ENCODE data around the gene ZNRF1.

The ZNRF1 gene

DNA sequence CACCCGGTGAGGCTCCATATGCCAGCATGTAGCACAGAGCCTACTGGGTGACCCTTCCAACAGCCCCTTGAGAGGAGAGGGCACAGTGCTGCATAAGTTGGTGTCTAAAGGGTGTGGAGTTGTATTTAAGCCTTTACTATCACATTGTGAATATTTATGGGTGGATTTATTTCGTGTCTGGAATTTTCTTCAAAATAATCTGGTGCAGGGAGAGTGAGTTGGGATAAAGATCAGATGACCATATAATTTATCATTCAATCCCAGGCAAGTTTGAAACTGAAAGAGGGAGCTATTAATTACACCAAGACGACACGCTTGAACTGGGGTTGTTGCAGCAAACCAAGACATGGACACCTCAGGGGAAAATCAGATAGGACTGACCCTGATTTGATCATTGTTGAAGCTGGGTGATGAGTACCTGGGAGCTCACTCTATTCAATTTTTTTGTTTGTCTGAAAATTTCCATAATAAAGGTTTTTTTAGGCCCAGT is 75.5 kb downstream of the ZNRF1 start:
- Mint-ChIP-seq H3K27me3 (peaks cover 6 to 8% of the 10 kb centered on the region in 2 donors), H3K36me3 (ENCODE audit: insufficient read depth) (peaks cover 3% of the 10 kb centered on the region), H3K9me3 (no peaks in the 10 kb centered on the region), H3K4me1 (ENCODE audit: low read depth in 2 of 2) (peaks cover 16 to 17% of the 10 kb centered on the region in 2 donors), H3K4me3 (peak overlapping the region; percentile 10 to 34), H3K27ac (peak overlapping the region in 1 of 2 donors; percentile 30)
- no peak for ATAC-seq (replicated peaks)
- no peak for DNase-seq

DNA sequence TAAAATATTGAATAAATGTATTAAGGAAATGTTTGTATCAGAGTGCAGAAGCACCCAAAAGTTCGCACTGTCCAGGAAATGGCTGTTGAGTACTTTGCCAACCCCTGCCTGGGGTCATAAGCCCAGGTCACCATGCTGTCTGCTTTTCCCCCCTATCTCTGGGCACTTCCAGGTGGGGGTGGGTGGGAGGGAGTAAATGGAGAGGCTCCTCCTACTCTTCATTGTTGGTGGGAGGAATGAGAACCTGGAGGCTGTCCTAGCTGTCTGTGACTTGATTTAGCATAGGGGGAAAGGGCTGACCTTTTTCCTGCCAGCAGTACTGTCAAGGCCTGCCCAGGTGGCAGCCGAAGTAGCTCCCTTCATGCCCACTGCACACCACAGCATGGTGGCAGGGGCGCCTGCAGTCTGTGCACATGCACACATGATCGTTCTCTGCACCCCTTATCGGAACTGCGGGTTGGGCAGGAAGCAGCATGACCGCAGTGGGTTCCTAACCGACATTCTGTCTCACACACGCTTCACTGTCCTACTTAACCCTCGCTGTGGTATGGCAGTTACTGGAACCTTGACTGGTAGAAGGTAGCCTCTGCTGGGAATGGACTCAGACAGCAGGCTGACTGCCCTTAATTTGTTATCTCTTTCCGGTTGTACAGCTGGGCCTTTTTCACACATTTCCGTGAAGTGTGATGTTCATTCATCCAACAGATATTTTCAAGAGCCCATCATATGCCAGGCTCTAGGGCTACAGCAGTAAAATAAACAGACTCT is 76.3 kb downstream of the ZNRF1 start:
- Mint-ChIP-seq H3K27me3 (peaks cover 6 to 8% of the 10 kb centered on the region in 2 donors), H3K27ac (peak overlapping the region; percentile 80 to 89), H3K4me3 (peak overlapping the region; percentile 75 to 79), H3K4me1 (ENCODE audit: low read depth in 2 of 2) (peaks cover 16 to 17% of the 10 kb centered on the region in 2 donors), H3K36me3 (ENCODE audit: insufficient read depth) (peaks cover 3% of the 10 kb centered on the region), H3K9me3 (no peaks in the 10 kb centered on the region)
- DNase-seq (peak; percentile 81 to 86 (median 84)), ATAC-seq (replicated peaks) (peak; percentile 95)

DNA sequence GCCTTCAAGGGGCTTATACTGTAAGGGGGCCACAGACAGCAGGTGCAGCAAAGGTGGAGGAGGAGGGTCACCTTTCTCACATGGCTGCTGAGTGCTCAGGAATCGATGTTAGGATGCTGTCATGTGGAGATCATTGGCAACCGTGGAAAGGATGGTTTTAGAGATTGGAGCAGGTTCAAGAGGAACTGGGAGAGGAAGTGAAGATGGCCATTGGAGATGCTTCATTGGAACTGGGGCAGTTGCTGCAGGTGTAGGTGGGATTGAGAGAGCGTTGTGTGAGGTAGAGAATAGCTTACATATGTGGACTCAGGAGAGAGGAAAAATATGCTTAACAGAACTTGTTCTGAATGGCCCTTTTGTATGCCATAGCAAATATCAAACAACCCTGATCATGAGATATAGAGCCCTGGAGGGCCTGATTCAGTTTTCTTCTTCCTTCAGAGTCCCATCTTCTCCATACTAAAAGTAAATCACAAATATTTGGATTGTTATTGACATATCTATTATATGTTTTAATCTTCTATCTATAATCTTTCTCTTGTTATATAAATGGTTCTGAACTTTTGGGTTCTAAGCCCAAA is 77.0 kb downstream of the ZNRF1 start:
- Mint-ChIP-seq H3K4me3 (peak overlapping the region; percentile 75 to 79), H3K36me3 (ENCODE audit: insufficient read depth) (peaks cover 3% of the 10 kb centered on the region), H3K9me3 (no peaks in the 10 kb centered on the region), H3K4me1 (ENCODE audit: low read depth in 2 of 2) (peaks cover 16 to 17% of the 10 kb centered on the region in 2 donors), H3K27ac (peak overlapping the region; percentile 80 to 89), H3K27me3 (peaks cover 6 to 8% of the 10 kb centered on the region in 2 donors)
- DNase-seq (no peak), ATAC-seq (replicated peaks) (no peak)

DNA sequence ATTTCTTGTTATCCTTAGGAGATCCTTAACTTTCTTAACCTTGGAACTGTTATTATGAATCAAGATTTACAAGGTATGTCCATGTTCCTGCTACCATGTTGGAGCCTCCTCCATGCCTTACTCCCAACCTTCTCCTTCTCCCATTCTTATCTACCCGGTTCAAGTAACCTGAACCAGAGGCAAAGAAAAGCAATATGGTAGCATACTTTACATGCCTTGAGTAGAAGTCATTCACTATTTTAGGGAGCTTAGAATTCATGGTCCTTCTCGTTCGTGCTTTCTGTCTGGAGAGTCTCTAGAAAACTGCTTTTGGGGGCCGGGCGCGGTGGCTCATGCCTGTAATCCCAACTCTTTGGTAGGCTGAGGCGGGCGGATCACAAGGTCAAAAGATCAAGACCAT is 80.1 kb downstream of the ZNRF1 start:
- peaks cover 17 to 18% of the 10 kb centered on the region in 2 donors for H3K4me1 Mint-ChIP-seq (ENCODE audit: low read depth in 2 of 2)
- H3K4me3 Mint-ChIP-seq: no peak overlapping the region
- ATAC-seq (replicated peaks): no peak
- H3K27me3 Mint-ChIP-seq: peaks cover 6 to 8% of the 10 kb centered on the region in 2 donors
- no peak for DNase-seq
- H3K36me3 Mint-ChIP-seq (ENCODE audit: insufficient read depth): peaks cover 3% of the 10 kb centered on the region
- H3K27ac Mint-ChIP-seq: no peak overlapping the region
- no peaks in the 10 kb centered on the region for H3K9me3 Mint-ChIP-seq

DNA sequence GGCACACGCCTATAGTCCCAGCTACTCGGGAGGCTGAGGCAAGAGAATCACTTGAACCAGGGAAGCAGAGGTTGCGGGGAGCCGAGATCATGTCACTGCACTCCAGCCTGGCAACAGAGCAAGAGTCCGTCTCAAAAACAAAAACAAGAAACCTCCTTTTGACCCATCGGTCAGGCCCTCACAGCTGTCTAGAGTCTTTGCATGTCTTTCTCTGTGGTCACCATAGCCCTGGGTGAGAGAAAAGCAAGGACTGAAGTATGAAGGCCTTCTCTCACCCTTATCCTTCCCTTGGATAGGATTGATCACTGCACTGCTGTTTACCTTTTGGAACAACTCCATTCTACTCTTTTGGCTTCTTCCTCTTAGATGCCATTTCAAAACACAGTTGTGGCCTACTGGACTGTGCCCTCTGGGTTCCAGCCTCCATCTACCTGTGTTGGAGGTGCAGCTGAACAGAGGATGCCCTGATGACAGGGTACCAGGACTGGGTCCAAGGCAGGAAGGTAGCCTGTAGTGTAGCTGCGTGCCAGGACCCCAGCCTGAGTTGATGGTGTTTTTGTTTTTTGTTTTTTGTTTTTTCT is 80.6 kb downstream of the ZNRF1 start:
- no peak for ATAC-seq (replicated peaks)
- peaks cover 13 to 14% of the 10 kb centered on the region in 2 donors for H3K4me1 Mint-ChIP-seq (ENCODE audit: low read depth in 2 of 2)

DNA sequence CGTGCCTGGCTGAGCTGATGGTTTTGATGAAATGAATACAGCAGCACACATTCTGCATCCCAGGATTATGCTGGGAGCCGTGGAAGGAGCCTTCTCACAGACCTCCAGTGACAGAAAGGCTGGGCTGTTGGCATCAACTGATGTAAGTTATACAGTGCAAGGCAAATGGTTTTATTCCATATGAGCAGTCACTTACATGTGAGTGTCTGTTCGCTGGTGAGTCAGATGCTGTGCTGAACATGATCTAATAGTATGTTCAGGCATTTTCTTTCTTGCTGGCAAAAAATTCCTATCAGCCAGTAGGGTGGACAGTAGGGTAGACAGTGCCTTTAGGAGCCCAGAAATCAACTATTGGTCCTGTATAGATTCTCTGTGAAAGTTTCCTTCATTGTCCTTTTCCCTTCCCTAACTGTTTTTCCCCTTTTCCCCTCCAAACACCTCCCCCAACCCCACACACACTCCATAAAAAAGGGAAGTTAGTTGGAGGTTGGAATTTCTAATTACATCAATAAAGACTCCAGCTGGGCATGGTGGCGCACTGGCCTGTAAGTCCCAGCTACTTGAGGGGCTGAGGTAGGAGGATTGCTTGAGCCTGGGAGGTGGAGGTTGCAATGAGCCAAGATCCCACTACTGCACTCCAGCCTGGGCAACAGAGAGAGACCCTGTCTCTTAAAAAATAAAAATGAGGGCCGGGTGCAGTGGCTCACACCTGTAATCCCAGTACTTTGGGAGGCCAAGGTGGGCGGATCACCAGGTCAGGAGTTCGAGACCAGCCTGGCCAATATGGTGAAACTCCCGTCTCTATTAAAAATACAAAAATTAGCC is 81.6 kb downstream of the ZNRF1 start:
- Mint-ChIP-seq H3K9me3 (no peaks in the 10 kb centered on the region), H3K27me3 (peaks cover 6 to 8% of the 10 kb centered on the region in 2 donors), H3K4me3 (no peak overlapping the region), H3K36me3 (ENCODE audit: insufficient read depth) (peaks cover 3% of the 10 kb centered on the region), H3K27ac (no peak overlapping the region), H3K4me1 (ENCODE audit: low read depth in 2 of 2) (peaks cover 8 to 12% of the 10 kb centered on the region in 2 donors)
- ATAC-seq (replicated peaks) (no peak), DNase-seq (no peak)

More for the DNA sequence above, 80.6 kb downstream of the ZNRF1 start:
- Mint-ChIP-seq H3K27ac (no peak overlapping the region), H3K9me3 (no peaks in the 10 kb centered on the region), H3K36me3 (ENCODE audit: insufficient read depth) (peaks cover 3% of the 10 kb centered on the region), H3K27me3 (peaks cover 6 to 8% of the 10 kb centered on the region in 2 donors), H3K4me3 (no peak overlapping the region)
- DNase-seq: no peak

DNA sequence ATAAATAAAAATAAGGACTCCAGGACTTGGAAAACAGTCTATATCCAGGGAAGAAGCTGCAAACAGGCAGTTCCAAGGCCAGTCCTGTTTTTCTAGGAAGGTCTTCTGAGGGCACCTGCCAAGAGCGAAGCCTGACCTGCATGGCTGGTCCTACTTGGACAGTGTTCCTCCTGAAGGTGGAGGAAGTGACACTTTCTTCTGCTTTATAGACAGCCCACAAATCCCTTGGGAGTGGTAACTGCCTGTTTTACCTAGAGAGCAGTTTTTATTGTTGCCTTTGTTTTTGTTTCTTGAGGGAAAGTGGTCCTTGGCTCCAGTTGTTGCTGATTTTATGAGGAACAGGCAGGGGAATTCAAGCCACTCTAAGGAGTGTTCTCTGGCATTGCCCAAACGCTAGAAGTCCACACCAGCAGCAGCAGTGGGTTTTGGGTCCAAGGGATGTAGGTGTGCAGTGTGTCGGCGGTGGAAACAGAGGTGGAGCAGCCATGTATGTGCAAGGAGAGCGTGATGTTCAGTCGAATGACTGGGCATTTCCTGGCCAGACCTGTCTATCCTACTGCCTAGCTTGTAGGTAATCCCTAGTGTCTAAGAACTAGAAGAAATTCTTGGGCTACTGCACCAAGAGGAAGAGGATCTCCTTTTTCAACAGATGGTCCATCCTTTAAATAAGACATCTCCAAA is 82.5 kb downstream of the ZNRF1 start:
- DNase-seq (no peak), ATAC-seq (replicated peaks) (no peak)
- Mint-ChIP-seq H3K9me3 (no peaks in the 10 kb centered on the region), H3K36me3 (ENCODE audit: insufficient read depth) (no peaks in the 10 kb centered on the region), H3K27ac (peak overlapping the region in 1 of 2 donors; percentile 36), H3K4me1 (ENCODE audit: low read depth in 2 of 2) (peaks cover 3 to 5% of the 10 kb centered on the region in 2 donors), H3K27me3 (peaks cover 6 to 8% of the 10 kb centered on the region in 2 donors), H3K4me3 (no peak overlapping the region)

DNA sequence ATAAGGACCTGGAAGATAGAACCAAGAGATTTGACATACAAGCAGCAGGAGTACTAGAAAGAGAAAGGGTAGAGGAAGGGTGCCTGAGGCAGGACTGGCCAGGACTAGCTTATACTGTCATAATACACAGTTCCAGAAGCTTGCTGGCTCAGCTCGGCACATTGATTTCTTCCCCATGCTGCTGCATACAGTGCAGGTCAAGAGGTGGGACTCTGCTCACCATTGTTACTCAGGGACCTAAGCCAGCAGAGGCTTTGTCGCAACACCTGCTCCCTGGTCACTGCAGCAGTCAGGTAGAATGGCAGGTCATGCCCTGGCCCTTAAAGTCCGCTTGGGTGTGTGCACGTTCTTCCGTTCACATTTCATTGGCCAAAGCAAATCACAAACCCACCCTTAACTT is 85.0 kb downstream of the ZNRF1 start:
- peaks cover 0 to 2% of the 10 kb centered on the region in 2 donors for H3K27me3 Mint-ChIP-seq
- ATAC-seq (replicated peaks) (no peak), DNase-seq (no peak)
- peaks cover 0 to 2% of the 10 kb centered on the region in 2 donors for H3K4me1 Mint-ChIP-seq (ENCODE audit: low read depth in 2 of 2)
- peak overlapping the region in 1 of 2 donors; percentile 17 for H3K27ac Mint-ChIP-seq
- H3K36me3 Mint-ChIP-seq (ENCODE audit: insufficient read depth): no peaks in the 10 kb centered on the region
- H3K4me3 Mint-ChIP-seq: no peak overlapping the region
- no peaks in the 10 kb centered on the region for H3K9me3 Mint-ChIP-seq

DNA sequence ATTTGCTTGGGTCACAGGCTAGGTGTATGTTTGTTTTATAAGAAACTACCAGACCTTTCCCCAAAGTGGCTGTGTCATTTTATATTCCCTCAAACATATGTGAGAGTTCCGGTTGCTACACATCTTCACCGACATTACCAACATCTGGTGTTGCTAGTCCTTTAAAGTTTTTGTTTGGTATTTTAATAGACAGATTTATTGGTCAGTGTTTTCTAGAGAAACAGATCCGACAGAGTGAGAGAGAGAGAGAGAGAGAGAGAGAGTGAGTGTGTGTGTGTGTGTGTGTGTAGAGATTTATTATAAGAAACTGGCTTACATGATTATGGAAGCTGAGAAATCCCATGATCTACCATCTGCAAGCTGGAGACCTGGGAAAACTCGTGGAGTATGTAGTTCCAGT is 86.7 kb downstream of the ZNRF1 start:
- DNase-seq (no peak), ATAC-seq (replicated peaks) (no peak)
- Mint-ChIP-seq H3K4me3 (no peak overlapping the region), H3K4me1 (ENCODE audit: low read depth in 2 of 2) (peaks cover 0 to 4% of the 10 kb centered on the region in 2 donors), H3K36me3 (ENCODE audit: insufficient read depth) (peaks cover 2% of the 10 kb centered on the region), H3K27ac (no peak overlapping the region), H3K27me3 (no peaks in the 10 kb centered on the region), H3K9me3 (no peaks in the 10 kb centered on the region)

DNA sequence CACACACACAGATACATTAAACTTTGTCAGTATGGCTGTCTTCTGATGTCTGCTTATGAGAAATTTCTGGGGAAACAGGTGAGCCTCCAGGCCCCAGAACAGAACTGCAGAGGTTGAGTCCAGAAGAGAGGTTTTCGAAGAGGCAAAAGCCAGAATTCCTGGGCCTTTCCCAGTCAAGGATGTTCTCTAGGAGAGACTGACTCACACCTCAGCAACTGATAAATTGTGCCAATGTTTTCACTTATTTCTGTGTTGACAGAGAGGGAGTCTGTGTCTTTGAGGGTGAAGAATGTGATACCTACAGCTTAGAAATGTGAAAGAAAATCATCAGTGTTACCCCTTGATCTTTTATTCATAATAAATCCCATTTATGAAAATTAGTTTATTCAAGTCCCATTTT is 87.5 kb downstream of the ZNRF1 start:
- Mint-ChIP-seq H3K27ac (peak overlapping the region in 1 of 2 donors; percentile 10), H3K4me1 (ENCODE audit: low read depth in 2 of 2) (peaks cover 0 to 4% of the 10 kb centered on the region in 2 donors), H3K27me3 (no peaks in the 10 kb centered on the region), H3K4me3 (no peak overlapping the region), H3K36me3 (ENCODE audit: insufficient read depth) (peaks cover 2% of the 10 kb centered on the region), H3K9me3 (no peaks in the 10 kb centered on the region)
- ATAC-seq (replicated peaks): no peak
- no peak for DNase-seq

DNA sequence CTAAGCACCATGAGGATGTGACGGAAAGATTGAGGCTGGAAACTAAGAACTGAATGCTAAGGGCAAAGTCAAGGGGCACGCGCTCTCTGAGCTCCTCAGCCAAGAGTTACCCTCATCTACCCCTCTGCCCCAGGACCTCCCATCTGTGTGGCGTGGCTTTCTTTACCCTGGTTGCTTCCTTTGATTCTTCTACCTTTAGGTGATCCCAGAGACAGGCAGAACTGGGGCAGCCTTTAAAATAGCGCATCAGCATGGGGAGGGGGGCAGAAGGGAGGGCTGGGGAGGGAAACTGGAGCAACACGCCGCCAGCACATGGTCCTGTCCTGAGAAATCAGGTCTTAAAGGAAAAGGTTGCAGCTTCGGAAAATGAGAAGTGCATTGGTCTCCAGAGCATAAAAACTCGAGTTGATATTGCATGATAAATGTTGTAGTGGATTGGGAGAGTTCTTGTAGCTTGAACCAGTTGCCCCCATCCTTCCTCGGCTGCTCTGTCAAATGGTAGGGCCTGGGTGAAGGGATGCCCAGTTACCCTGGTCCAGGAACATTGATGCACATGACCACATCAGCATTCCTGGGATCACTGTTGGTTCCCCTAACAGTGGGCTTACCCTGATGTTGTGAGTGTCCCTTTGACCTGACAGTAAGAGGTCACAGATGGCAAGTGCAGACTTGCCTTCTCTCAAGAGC is 88.0 kb downstream of the ZNRF1 start:
- H3K4me3 Mint-ChIP-seq: no peak overlapping the region
- no peaks in the 10 kb centered on the region for H3K9me3 Mint-ChIP-seq
- ATAC-seq (replicated peaks): no peak
- no peak for DNase-seq
- H3K27ac Mint-ChIP-seq: peak overlapping the region in 1 of 2 donors; percentile 10
- H3K27me3 Mint-ChIP-seq: no peaks in the 10 kb centered on the region
- H3K36me3 Mint-ChIP-seq (ENCODE audit: insufficient read depth): peaks cover 2% of the 10 kb centered on the region
- H3K4me1 Mint-ChIP-seq (ENCODE audit: low read depth in 2 of 2): peaks cover 0 to 2% of the 10 kb centered on the region in 2 donors

DNA sequence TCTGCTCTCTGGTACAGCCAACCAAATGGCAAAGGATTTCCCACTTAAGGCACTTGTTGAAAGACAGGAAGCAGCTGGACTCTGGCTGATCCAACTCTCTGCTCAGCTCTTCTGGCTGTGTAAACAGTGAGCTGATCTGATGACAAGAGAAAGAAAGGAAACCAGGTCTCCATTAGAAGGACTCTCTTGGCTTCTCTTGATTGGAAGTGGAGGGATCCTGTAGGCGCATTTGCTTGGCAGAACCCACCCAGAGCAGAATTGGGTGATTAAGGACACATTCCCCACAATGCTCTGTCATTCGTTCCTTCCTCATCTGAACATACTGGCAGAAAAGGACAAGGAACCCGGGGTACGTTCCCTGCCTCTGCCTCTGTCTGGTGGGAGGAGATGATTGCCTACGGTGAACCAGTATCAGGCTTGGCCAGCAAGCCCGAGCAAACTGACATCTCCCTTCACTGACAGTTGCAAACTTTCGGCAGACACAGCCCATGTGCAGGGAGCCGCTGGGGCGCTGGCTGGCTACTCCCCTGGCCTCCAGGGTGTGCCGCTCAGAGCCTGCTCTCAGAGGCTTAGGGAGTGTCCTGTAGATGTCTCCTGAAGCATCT is 88.7 kb downstream of the ZNRF1 start:
- Mint-ChIP-seq H3K4me1 (ENCODE audit: low read depth in 2 of 2) (peaks cover 0 to 2% of the 10 kb centered on the region in 2 donors), H3K9me3 (no peaks in the 10 kb centered on the region), H3K36me3 (ENCODE audit: insufficient read depth) (peaks cover 2% of the 10 kb centered on the region), H3K4me3 (no peak overlapping the region), H3K27ac (no peak overlapping the region), H3K27me3 (no peaks in the 10 kb centered on the region)
- DNase-seq (no peak), ATAC-seq (replicated peaks) (no peak)
